HG03025 (cell line): ENCODE data around the gene MAP7.
"Not testable (repeated sequence)": the region's sequence is repeated elsewhere in the genome, so short reads cannot be mapped to it uniquely, and the experiment has no call there.

Experiments
- ATAC-seq: cut with Tn5 transposase; IDR thresholded peaks from one replicate; pipeline ENCODE4 v1.9.1; 2021; ENCODE audit warnings: mild to moderate bottlenecking, moderate library complexity; ENCODE audit not compliant: unreplicated experiment, low FRiP score

Gene MAP7

GRCh38 chr6:136550330-136551071, at the start of gene MAP7:
Gene MAP7, minus strand, starts transcription at chr6:136550422. Its CDS starts 14 bp downstream, at chr6:136550408.
- peak; percentile 89 for ATAC-seq

GRCh38 chr6:136599329-136600011, 49.2 kb upstream of the MAP7 start:
- ATAC-seq, result no peak

GRCh38 chr6:136598048-136598447, 47.8 kb upstream of the MAP7 start:
- ATAC-seq, result no peak

GRCh38 chr6:136594671-136595070, 44.4 kb upstream of the MAP7 start:
- no peak for ATAC-seq

- peak; percentile 93 for ATAC-seq
These were observed 43.7 kb upstream of the MAP7 start for GRCh38 chr6:136593748-136594490.

- no peak for ATAC-seq
These were observed 42.9 kb upstream of the MAP7 start for GRCh38 chr6:136592930-136593673.

- ATAC-seq, result no peak
These were observed 41.4 kb upstream of the MAP7 start for GRCh38 chr6:136591617-136592016.

GRCh38 chr6:136590846-136591245, 40.6 kb upstream of the MAP7 start:
- not testable (repeated sequence) for ATAC-seq

- no peak for ATAC-seq
These were observed 37.3 kb upstream of the MAP7 start for GRCh38 chr6:136587527-136587926.

GRCh38 chr6:136586295-136586694, 36.1 kb upstream of the MAP7 start:
- no peak for ATAC-seq

- not testable (repeated sequence) for ATAC-seq
These were observed 35.3 kb upstream of the MAP7 start for GRCh38 chr6:136585523-136585922.

GRCh38 chr6:136584290-136584689, 34.1 kb upstream of the MAP7 start:
- ATAC-seq, result not testable (repeated sequence)

- no peak for ATAC-seq
These were observed 32.7 kb upstream of the MAP7 start for GRCh38 chr6:136582711-136583471.

- ATAC-seq, result no peak
These were observed 29.6 kb upstream of the MAP7 start for GRCh38 chr6:136579800-136580199.

- no peak for ATAC-seq
These were observed 26.6 kb upstream of the MAP7 start for GRCh38 chr6:136576821-136577220.

- ATAC-seq, result no peak
These were observed 21.3 kb upstream of the MAP7 start for GRCh38 chr6:136571496-136571895.

- ATAC-seq, result no peak
These were observed 20.8 kb upstream of the MAP7 start for GRCh38 chr6:136571065-136571464.

GRCh38 chr6:136568129-136568528, 17.9 kb upstream of the MAP7 start:
- no peak for ATAC-seq

- ATAC-seq, result no peak
These were observed 17.5 kb upstream of the MAP7 start for GRCh38 chr6:136567688-136568087.

GRCh38 chr6:136566851-136567250, 16.6 kb upstream of the MAP7 start:
- ATAC-seq, result no peak
